Endothelial cell (in vitro differentiated cells): Measurements from ENCODE around the gene WDR46. TPM values are rescaled to one million over a fixed set of nuclear protein-coding genes. Genes with fewer than 3 reads are reported as not detected.

Experiments
- DNase-seq: peaks from one replicate; pipeline ENCODE4 v3.0.0; 2021; ENCODE audit warnings: low spot score
- H3K27ac Mint-ChIP-seq: one replicate; pipeline ENCODE4 v1.8.0; 2021; ENCODE audit warnings: mixed read lengths, inconsistent platforms; ENCODE audit not compliant: unreplicated experiment
- H3K27me3 Mint-ChIP-seq: one replicate; pipeline ENCODE4 v1.8.0; 2021; ENCODE audit warnings: mild to moderate bottlenecking, moderate library complexity, mixed read lengths, inconsistent platforms; ENCODE audit not compliant: unreplicated experiment
- H3K36me3 Mint-ChIP-seq: one replicate; pipeline ENCODE4 v1.8.0; 2021; ENCODE audit warnings: mild to moderate bottlenecking, low read depth, mixed read lengths, inconsistent platforms; ENCODE audit not compliant: unreplicated experiment
- H3K4me1 Mint-ChIP-seq: one replicate; pipeline ENCODE4 v1.8.0; 2021; ENCODE audit warnings: mild to moderate bottlenecking, mixed read lengths, inconsistent platforms; ENCODE audit not compliant: unreplicated experiment
- H3K4me3 Mint-ChIP-seq: one replicate; pipeline ENCODE4 v1.8.0; 2021; ENCODE audit warnings: mild to moderate bottlenecking, mixed read lengths, inconsistent platforms; ENCODE audit not compliant: unreplicated experiment
- H3K9me3 Mint-ChIP-seq: one replicate; pipeline ENCODE4 v1.8.0; 2021; ENCODE audit warnings: mixed read lengths, inconsistent platforms; ENCODE audit not compliant: unreplicated experiment
- CTCF ChIP-seq: fragments of 200-600 bp; sonication (generic); IDR thresholded peaks from one replicate; pipeline ENCODE4 v1.5.0; 2021; ENCODE audit warnings: antibody characterized with exemption; ENCODE audit not compliant: unreplicated experiment
- total RNA-seq: library from RNA; stranded (reverse); fragmentation: NEBNext Ultra II Directional; extraction: Animal tissue kit (Norgen Biotek cat#: 25700); gene quantifications from one replicate; pipeline ENCODE4 v1.2.1, GENCODE V29; 2021; ENCODE audit not compliant: unreplicated experiment

Gene WDR46
- total RNA-seq, 1 donor from 2014 or later: 48.5 TPM

GRCh38 chr6:33330736-33331135 lies 41.7 kb upstream of the WDR46 start:
- TF ChIP-seq CTCF: no peak
- DNase-seq: no peak
- Mint-ChIP-seq H3K4me1 (no peaks in the 10 kb centered on the region), H3K36me3 (no peaks in the 10 kb centered on the region), H3K4me3 (no peak overlapping the region), H3K27ac (no peak overlapping the region), H3K9me3 (no peaks in the 10 kb centered on the region), H3K27me3 (peaks cover 1% of the 10 kb centered on the region)

GRCh38 chr6:33329058-33329457 lies 40.0 kb upstream of the WDR46 start:
- Mint-ChIP-seq H3K36me3 (no peaks in the 10 kb centered on the region), H3K27me3 (peaks cover 1% of the 10 kb centered on the region), H3K9me3 (no peaks in the 10 kb centered on the region), H3K4me1 (peaks cover 4% of the 10 kb centered on the region), H3K27ac (no peak overlapping the region), H3K4me3 (no peak overlapping the region)
- no peak for TF ChIP-seq CTCF
- no peak for DNase-seq

- no peaks in the 10 kb centered on the region for H3K9me3 Mint-ChIP-seq
- no peak for TF ChIP-seq CTCF
- peaks cover 24% of the 10 kb centered on the region for H3K36me3 Mint-ChIP-seq
- H3K27ac Mint-ChIP-seq: no peak overlapping the region
- no peak for DNase-seq
- H3K4me3 Mint-ChIP-seq: peak overlapping the region; percentile 44
- peaks cover 44% of the 10 kb centered on the region for H3K4me1 Mint-ChIP-seq
- H3K27me3 Mint-ChIP-seq: peaks cover 23% of the 10 kb centered on the region
These were observed 35.1 kb upstream of the WDR46 start for GRCh38 chr6:33324125-33324524.

- Mint-ChIP-seq H3K27me3 (peaks cover 23% of the 10 kb centered on the region), H3K36me3 (peaks cover 27% of the 10 kb centered on the region), H3K4me3 (peak overlapping the region; percentile 99), H3K27ac (peak overlapping the region; percentile 99), H3K9me3 (no peaks in the 10 kb centered on the region), H3K4me1 (peaks cover 48% of the 10 kb centered on the region)
- TF ChIP-seq CTCF: no peak
- no peak for DNase-seq
These were observed 34.5 kb upstream of the WDR46 start for GRCh38 chr6:33323623-33323948.

- TF ChIP-seq CTCF: no peak
- peaks cover 50% of the 10 kb centered on the region for H3K4me1 Mint-ChIP-seq
- H3K9me3 Mint-ChIP-seq: no peaks in the 10 kb centered on the region
- H3K4me3 Mint-ChIP-seq: peak overlapping the region; percentile 68
- peak overlapping the region; percentile 76 for H3K27ac Mint-ChIP-seq
- peaks cover 27% of the 10 kb centered on the region for H3K27me3 Mint-ChIP-seq
- peaks cover 32% of the 10 kb centered on the region for H3K36me3 Mint-ChIP-seq
- DNase-seq: no peak
These were observed 32.2 kb upstream of the WDR46 start for GRCh38 chr6:33321227-33321626.
